HG03520 (cell line): ENCODE measurements around the gene ALDH5A1.

Source experiments
- ATAC-seq: cut with Tn5 transposase; IDR thresholded peaks from one replicate; pipeline ENCODE4 v1.9.1; 2021; ENCODE audit warnings: mild to moderate bottlenecking, moderate library complexity; ENCODE audit not compliant: unreplicated experiment

The ALDH5A1 gene

GRCh38 chr6:24564081-24564480 lies 69.3 kb downstream of the ALDH5A1 start:
- no peak for ATAC-seq

GRCh38 chr6:24565196-24565595 lies 70.4 kb downstream of the ALDH5A1 start:
- no peak for ATAC-seq

- ATAC-seq: no peak
These were observed 71.4 kb downstream of the ALDH5A1 start for GRCh38 chr6:24566020-24566767.

- ATAC-seq: no peak
These were observed 73.9 kb downstream of the ALDH5A1 start for GRCh38 chr6:24568683-24569082.

- ATAC-seq: no peak
These were observed 75.0 kb downstream of the ALDH5A1 start for GRCh38 chr6:24569811-24570210.

DNA sequence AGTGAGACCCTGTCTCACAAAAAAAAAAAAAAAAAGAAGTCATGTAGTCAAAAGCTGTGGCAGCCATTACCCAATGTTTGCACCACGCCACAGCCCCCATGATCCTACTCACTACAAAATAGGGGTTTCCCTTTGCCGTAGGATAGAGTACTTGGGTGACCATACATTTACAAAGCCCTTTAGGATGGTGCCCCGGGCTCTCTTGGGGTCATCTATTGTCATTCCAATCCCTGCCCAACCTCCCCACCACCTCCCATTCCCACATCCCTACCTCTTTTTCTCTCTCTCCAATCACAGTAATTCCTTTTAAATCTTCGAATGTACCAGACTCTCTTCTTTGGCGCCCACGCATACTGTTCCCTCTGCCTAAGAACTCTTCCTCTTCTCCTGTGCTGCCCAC lies 76.6 kb downstream of the ALDH5A1 start:
- no peak for ATAC-seq

GRCh38 chr6:24574809-24575208 lies 80.0 kb downstream of the ALDH5A1 start:
- ATAC-seq: peak; percentile 77

DNA sequence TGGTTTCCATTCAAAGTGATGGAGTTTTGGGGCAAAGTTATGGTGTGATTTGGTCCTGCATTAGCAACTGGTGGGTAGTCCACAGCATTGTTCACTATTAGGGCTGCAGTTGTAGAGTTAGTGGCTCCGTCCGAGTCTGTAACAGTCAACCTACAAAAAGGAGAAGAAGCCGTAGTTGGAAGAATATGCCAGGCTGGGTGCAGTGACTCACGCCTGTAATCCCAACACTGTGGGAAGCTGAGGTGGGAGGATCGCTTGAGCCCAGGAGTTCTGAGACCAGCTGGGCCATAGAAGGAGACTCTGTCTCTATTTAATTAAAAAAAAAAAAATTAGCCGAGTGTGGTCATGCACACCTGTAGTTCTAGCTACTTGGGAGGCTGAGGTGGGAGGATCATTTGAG lies 81.7 kb downstream of the ALDH5A1 start:
- ATAC-seq: no peak

DNA sequence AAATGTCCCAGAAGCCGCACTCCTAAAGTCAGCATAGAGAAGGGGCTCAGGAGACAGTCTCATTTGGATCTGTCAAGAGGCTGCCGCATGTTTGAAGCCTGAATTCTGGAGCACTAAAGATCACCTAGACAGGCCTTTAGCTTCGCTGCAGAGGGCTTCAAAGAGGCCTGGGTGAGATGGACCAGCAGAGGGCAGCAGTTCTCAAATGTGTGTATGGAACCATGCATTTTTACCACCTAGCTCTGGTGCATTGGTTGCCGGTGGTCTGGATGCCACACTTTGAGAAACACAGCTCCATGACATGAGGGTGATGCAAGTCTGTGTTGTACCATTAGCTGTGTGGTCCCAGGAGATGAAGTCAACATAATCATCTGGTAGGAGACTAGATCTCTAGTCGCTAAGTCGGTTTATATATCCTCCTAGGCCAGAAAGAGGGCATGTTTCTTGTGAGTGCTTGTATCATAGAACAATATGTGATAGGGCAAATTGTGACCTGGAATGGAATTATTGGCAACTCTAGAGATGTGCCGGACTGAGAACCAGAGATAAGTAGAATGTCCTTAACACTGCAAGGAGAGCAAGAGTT lies 86.4 kb downstream of the ALDH5A1 start:
- peak; percentile 79 for ATAC-seq

DNA sequence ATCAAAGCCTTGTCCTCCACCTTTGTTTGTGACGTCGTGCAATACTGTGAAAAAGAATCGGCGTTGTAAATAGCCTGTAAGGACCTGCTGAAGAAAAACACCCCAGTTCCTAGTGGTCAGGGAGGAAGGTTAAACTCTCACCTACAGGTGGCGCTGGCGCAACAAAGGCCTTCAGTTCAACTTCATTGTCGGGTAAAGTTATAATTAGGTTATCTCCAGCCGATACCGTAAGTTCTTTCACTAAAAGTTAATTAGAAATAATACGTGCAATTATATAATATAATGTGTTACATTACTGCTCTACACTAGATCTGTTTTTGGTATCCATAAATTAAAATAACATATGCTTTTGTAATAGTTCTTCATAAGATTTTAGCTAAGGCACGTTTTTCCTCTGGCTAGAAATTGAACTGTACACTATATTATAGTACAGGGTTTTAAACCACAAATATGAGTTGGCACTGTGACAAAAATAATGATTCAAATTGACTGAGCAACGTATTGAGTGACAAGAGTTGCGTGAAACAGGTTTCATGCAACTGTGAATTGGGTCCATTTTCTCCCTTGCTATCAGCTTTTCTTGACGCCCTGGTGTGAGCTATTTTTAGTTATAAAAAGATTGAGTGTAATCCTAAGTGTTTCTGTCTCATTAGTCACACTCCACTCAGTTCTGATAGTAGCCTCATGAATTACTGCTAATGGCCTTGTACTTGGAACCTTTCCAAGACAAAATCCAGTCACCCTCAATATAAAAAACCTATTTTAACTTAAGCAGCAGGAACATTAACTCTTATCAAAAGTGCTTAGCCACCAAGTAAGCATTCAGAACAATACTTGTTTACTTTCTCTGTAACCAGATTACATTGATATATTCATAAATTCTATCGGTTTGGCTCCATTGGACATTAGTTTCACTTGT lies 89.0 kb downstream of the ALDH5A1 start:
- peak; percentile 63 for ATAC-seq

DNA sequence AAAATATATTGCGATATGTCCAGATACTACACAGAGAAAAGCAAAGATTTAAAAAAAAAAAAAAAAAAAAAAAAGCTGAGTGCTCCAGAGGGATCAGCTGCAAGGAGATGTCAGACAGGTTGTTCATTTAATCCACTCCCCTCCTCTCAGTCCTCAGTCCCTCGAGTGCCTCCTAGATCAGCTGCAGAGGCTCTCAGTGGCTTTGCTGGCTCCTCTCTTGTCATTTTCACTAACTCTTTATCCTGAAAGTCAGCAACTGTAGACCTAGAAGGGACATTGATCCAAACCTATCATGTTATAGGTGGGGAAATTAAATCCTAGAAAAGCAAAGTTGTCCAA lies 89.6 kb downstream of the ALDH5A1 start:
- ATAC-seq: no peak
